ENCODE data around the gene FAF1.
A peak's percentile ranks its signal among the peaks of the same experiment; 100 is the strongest.
"Not testable (repeated sequence)": the region's sequence is repeated elsewhere in the genome, so short reads cannot be mapped to it uniquely, and the experiment has no call there.

FAF1 gene

GRCh38 chr1:50907610-50908009, 52.5 kb downstream of the FAF1 start:
- not testable (repeated sequence) for DNase-seq (ENCODE audit: low spot score)

- not testable (repeated sequence) for DNase-seq (ENCODE audit: low spot score)
Measured at GRCh38 chr1:50906050-50906449, 54.0 kb downstream of the FAF1 start.

- no peak for DNase-seq (ENCODE audit: low spot score)
Measured at GRCh38 chr1:50902419-50902818, 57.6 kb downstream of the FAF1 start.

DNA sequence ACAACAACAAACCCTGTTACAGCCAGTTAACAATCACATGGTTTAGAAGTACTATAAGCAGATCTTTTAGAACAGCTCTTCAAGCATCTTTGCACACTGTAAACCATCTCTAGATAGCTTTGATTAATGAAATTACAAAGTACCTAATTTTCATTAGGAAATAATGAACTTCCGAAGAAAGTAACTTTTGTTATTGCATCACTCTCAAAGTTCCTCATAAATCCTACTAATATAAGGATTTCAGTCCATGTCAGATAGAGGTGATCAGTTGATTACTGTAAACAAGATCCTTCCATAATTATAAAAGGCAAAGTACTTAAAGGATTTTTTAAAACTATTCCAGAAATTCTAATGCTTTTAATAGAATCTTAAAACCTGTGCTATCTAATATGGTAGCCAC, 58.2 kb downstream of the FAF1 start:
- DNase-seq (ENCODE audit: low spot score): no peak

GRCh38 chr1:50898773-50899172, 61.3 kb downstream of the FAF1 start:
- DNase-seq (ENCODE audit: low spot score): no peak

GRCh38 chr1:50894340-50894739, 65.7 kb downstream of the FAF1 start:
- no peak for DNase-seq (ENCODE audit: low spot score)

GRCh38 chr1:50893466-50893865, 66.6 kb downstream of the FAF1 start:
- no peak for DNase-seq (ENCODE audit: low spot score)

- not testable (repeated sequence) for DNase-seq (ENCODE audit: low spot score)
Measured at GRCh38 chr1:50887555-50887954, 72.5 kb downstream of the FAF1 start.

DNA sequence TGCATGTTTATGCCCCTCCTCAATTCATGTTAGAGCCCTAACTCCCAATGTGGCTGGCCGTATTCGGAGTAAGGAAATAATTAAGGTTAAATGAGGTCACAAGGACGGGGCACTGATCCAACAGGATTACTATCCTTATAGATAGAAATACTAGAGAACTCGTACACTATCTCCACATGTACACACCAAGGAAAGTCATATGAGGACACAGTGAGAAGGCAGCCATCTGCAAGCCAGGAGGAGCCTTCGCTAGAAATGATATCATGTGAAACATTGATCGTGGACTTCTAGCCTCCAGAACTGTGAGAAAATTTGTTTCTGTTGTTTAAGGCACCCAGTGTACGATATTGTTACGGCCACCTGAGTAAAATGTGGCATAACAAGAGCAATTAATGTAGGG, 79.7 kb downstream of the FAF1 start:
- no peak for DNase-seq (ENCODE audit: low spot score)

GRCh38 chr1:50879137-50879536, 80.9 kb downstream of the FAF1 start:
- DNase-seq (ENCODE audit: low spot score): no peak

DNA sequence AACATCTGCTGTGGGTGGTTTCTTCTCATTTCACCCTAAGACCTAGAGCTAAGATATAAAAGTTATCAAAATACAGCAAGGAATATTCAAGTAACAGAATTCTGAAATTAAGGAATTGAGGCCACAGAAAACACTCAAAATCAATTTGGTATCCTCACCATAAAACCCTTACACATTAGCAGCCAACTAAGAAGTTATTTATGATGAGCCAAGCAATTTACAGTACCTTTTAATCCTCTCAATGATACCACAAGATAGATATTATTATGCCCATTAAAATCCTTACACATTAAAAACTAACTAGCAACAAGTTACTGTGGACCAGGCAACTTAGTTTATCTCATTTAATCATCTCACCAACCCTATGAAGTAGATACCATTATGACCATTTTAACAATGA, 81.6 kb downstream of the FAF1 start:
- DNase-seq (ENCODE audit: low spot score): no peak

DNA sequence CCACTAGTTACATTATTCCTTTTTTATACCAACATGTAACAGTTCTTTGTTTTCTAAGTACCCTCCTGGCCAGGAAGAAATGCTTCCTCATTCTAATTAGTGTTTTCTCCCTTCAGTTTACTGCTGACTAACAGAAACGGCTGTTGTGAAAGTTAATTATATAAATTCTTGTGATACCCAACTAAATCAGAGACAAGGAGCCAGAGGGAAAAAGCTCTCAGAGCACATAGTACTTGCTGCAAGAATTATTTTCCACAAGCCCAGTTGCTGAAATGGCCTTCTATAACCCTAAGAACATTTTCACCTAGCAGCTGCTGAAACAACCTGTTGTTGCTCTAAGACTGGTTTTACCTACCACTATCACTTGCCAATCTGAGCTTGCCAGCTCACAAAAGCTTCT, 82.4 kb downstream of the FAF1 start:
- DNase-seq (ENCODE audit: low spot score): no peak

DNA sequence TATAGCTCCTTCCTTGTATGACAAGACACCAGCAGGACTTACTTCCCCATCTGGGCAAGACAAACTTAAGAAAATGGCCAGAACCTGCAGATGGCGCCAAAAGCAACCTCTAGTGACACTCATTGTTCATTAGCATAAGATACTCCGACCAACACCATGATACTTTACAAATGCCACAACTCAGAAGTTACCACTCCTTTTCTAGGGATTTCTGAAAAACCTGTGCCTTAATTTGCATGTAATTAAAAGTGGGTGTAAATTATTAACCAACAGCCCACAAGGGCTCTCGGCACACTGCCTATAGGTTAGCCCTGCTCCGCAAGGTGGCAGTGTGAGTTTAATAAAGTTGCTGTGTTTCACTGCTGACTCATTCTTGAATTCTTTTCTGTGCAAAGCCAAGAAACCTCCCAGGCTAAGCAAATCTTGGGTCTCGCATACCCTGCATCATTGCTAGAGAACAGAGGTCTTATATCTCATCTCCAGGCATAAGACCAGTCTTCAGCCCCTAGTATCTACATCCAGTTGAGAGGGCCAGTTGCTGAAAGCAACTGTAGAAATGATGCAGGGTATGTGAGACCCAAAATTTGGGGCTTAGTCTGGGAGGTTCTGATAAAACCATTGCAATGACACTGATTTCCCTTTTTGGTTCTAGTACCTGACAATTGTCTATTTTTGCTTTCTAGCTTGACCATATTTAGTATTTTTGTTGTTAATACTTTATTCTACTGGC, 86.4 kb downstream of the FAF1 start:
- peak; percentile 50 for DNase-seq (ENCODE audit: low spot score)

- DNase-seq (ENCODE audit: low spot score): not testable (repeated sequence)
Measured at GRCh38 chr1:50864845-50865244, 95.2 kb downstream of the FAF1 start.

GRCh38 chr1:50861772-50862171, 98.3 kb downstream of the FAF1 start:
- no peak for DNase-seq (ENCODE audit: low spot score)

GRCh38 chr1:50860702-50861101, 99.4 kb downstream of the FAF1 start:
- no peak for DNase-seq (ENCODE audit: low spot score)

GRCh38 chr1:50860256-50860655, 99.8 kb downstream of the FAF1 start:
- no peak for DNase-seq (ENCODE audit: low spot score)

DNA sequence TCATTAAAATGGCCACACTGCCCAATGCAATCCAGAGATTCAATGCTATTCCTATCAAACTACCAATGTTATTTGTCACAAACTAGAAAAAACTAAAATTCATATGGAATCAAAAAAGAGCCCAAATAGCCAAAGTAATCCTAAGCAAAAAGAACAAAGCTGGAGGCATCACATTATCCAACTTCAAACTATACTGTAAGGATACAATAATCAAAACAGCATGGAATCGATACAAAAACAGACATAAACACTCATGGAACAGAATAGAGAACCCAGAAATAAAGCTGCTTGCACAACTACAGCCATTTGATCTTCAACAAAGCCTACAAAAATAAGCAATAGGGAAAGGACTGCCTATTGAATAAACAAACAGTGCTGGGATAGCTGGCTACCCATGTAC, 100.4 kb downstream of the FAF1 start:
- no peak for DNase-seq (ENCODE audit: low spot score)

DNA sequence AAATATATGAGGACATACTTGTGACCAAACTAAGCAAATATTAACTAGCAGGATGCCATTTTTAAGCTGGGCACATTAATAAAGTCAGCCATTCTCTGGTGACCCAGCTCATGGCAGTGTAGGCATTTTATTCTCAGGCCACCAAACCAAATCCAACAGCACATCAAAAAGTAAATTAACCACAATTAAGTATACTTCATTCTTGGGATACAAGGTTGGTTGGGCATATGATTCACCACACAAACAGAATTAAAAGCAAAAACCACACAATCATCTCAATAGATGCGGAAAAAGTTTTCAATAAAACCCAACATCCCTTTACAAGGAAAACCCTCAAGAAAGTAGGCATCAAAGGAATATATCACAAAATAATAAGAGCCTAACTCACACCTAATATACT, 101.3 kb downstream of the FAF1 start:
- DNase-seq (ENCODE audit: low spot score): no peak

DNA sequence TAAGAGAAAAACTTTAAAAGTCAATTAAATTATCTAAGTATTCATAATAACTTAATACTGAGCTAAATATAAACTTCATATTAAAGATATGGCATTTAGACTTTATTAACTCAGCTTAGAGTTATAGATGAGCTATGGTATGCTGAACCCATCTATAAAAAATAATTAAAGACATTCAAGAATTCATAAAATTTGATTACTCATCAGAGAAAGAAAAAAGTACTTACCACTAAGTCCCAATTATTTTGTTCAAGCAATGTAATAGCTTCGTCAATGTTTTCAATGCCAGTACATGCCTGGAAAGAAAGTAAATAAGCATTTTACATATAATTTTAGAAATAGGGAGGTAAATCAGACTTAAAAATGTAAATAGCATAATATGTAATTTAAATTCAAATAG, 102.4 kb downstream of the FAF1 start:
- no peak for DNase-seq (ENCODE audit: low spot score)

- DNase-seq (ENCODE audit: low spot score): no peak
Measured at GRCh38 chr1:50853325-50853724, 106.7 kb downstream of the FAF1 start.

DNA sequence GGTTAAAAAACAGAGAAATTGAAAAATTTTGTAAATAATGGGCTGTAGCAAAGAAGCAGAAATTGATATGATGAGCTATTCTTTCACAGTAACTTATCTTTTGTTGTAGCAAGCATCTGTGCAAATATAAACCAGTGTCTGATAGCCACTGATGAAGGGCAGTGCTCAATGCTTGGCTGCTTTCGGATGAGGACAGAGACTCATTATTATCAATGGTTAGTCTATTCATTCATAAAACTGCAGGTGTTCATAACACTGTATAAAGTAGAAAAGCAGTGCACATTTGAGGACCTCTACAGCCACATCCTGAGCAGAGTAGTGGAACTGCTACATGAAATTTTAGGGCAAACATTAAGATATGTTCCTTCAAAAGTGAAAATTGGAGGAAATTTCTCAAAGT, 107.2 kb downstream of the FAF1 start:
- no peak for DNase-seq (ENCODE audit: low spot score)

DNA sequence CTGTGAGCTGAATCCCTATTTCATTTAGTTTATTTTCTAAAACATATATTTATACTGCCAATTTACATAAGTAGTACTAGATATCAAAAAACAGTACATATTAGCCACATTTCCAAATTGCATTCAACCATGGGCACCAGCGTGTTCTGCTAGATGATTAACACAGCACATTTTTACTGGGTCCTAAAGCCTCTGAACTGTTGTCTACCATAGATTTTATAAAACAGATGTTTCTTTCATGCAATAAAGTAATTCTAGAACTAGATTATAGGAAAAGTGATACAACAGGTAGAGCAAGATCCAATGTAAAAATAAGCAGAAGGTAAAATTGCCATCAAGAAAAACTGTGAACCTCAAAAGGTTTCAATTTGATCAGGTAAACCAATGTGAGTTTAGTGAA, 108.6 kb downstream of the FAF1 start:
- DNase-seq (ENCODE audit: low spot score): no peak

DNA sequence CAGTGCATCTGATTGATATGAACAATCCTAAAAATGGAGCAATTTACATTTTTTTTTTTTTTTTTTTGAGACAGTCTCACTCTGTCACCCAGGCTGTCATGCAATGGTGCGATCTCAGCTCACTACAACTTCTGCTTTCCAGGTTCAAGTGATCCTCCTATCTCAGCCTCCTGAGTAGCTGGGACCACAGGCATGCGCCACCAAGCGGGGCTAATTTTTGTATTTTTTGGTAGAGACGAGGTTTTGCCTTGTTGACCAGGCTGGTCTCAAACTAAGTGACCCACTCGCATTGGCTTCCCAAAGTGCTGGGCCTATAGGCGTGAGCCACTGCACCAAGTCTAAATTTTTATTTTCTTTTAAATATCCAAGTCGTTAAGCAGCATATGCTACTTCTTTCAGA, 109.0 kb downstream of the FAF1 start:
- DNase-seq (ENCODE audit: low spot score): no peak

DNA sequence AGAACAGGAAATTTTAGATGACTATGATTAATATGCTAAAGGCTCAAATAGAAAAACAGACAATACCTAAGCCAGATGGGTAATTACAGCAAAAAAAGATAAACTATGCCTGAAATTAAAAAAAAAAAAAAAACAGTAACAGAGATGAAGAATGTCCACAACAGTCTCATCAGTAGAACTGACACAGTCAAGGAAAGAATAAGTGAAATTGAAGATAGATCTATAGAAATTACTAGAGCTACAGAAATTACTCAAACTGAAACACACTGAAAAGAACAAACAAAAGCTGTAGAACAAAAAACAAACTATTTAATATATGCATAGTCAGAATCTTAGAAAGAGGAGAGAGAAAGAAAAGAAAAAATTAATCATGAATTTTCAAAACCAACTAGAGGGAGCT, 112.8 kb downstream of the FAF1 start:
- no peak for DNase-seq (ENCODE audit: low spot score)

All from CD4-positive, alpha-beta T cell treated with Interleukin-6 at 100 ng/mL for 8 hours (primary cell).